Fibroblast of skin of abdomen (primary cell): ENCODE data around the gene SGCA.

Experiments used
- DNase-seq: peaks from one replicate; pipeline ENCODE4 v3.0.0-alpha.2; 2013

Gene SGCA

GRCh38 chr17:50182783-50183420 lies 17.1 kb downstream of the SGCA start:
- peak; percentile 74 for DNase-seq

- peak; percentile 81 for DNase-seq
Observed at GRCh38 chr17:50183421-50183994, 17.7 kb downstream of the SGCA start.

GRCh38 chr17:50184064-50184463 lies 18.3 kb downstream of the SGCA start:
- peak; percentile 74 for DNase-seq

GRCh38 chr17:50184611-50185398 lies 19.0 kb downstream of the SGCA start:
- peak; percentile 80 for DNase-seq

- peak; percentile 58 for DNase-seq
Observed at GRCh38 chr17:50185631-50186471, 20.0 kb downstream of the SGCA start.

GRCh38 chr17:50186661-50187393 lies 21.0 kb downstream of the SGCA start:
- peak; percentile 89 for DNase-seq

- no peak for DNase-seq
Observed at GRCh38 chr17:50187394-50187725, 21.6 kb downstream of the SGCA start.

- DNase-seq = peak; percentile 89
Observed at GRCh38 chr17:50187751-50188530, 22.1 kb downstream of the SGCA start.

GRCh38 chr17:50188531-50188920 lies 22.7 kb downstream of the SGCA start:
- DNase-seq = no peak

GRCh38 chr17:50188921-50189549 lies 23.2 kb downstream of the SGCA start:
- peak; percentile 82 for DNase-seq

- DNase-seq = peak; percentile 79
Observed at GRCh38 chr17:50189550-50190292, 23.9 kb downstream of the SGCA start.

GRCh38 chr17:50190293-50190602 lies 24.4 kb downstream of the SGCA start:
- peak; percentile 74 for DNase-seq

- peak; percentile 80 for DNase-seq
Observed at GRCh38 chr17:50190603-50191358, 25.0 kb downstream of the SGCA start.

- peak; percentile 76 for DNase-seq
Observed at GRCh38 chr17:50191359-50192143, 25.7 kb downstream of the SGCA start.

- peak; percentile 64 for DNase-seq
Observed at GRCh38 chr17:50192144-50192617, 26.4 kb downstream of the SGCA start.

GRCh38 chr17:50192618-50193291 lies 26.9 kb downstream of the SGCA start:
- DNase-seq = no peak

- peak; percentile 53 for DNase-seq
Observed at GRCh38 chr17:50194140-50194933, 28.5 kb downstream of the SGCA start.
